ENCODE results near the gene MRPL37.

MRPL37 gene

DNA sequence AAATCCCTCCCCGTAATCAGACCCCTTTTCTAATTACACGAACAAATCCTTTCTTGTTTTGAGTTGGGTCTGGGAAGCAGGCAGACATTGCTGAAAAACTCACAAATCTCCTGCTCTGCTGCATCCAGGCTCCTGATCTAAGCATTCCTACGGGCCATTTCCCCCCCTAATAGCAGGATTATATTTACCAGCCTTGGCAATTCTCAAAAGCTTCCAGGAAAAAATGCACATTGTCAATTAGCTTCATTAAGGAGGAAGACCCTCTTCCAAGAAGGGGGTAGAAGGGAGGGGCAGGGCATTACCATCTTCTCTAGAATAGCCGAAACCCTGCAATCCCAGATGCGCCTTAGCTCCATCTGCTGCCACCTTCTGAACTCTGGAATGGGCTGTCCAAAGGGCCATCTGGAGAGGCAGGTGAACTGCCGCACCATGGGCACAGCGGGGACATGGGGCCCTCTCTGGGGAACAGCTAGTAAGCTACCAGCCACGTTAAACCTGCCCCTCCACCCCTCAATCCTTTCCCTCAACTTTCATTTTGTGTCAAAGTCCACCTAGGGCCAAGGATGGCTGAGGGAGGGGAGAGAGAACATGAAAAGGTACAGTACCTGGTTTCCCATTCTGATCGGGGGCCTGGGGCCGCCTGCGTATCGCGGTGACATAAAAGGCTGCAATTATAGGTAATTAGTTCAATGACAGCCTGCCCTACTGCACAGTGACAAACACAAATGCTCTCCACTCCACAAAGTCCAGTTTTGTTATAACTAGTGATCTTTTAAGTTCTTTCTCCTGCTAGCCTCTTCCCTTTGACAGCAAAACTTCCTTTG, 56.8 kb downstream of the MRPL37 start:
- no peaks in the 10 kb centered on the region for H3K27me3 Mint-ChIP-seq
- ATAC-seq (no peak), DNase-seq (no peak)
- H3K4me1 Mint-ChIP-seq: peaks cover 46% of the 10 kb centered on the region
- H3K9me3 Mint-ChIP-seq: no peaks in the 10 kb centered on the region
- no peak overlapping the region for H3K4me3 Mint-ChIP-seq
- H3K27ac Mint-ChIP-seq: no peak overlapping the region

- Mint-ChIP-seq H3K4me1 (peaks cover 50% of the 10 kb centered on the region), H3K4me3 (no peak overlapping the region), H3K9me3 (no peaks in the 10 kb centered on the region), H3K27ac (no peak overlapping the region), H3K27me3 (no peaks in the 10 kb centered on the region)
- DNase-seq (no peak), ATAC-seq (no peak)
These were observed 57.3 kb downstream of the MRPL37 start for GRCh38 chr1:54257346-54257620.

DNA sequence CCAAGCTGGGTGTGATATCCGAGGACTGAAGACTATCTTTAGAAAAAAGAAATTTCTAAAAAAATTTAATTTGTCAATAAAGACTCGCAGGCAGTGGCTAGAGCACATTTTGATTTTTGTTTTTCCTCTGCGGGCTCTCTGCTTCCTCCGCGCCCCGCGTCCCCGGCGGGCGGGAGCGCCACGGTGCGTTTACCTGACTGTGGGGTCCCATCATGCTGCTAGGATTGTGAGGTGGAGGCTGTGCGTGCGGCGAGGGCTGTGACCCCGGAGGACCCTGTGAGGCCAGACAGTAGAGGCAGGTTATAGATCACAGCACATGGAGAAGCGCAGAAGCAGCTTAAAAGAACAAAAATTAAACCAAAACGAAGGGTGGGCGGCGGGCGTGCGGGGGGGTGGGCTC, 57.9 kb downstream of the MRPL37 start:
- no peak overlapping the region for H3K27ac Mint-ChIP-seq
- ATAC-seq (no peak), DNase-seq (no peak)
- no peaks in the 10 kb centered on the region for H3K27me3 Mint-ChIP-seq
- H3K9me3 Mint-ChIP-seq: no peaks in the 10 kb centered on the region
- H3K4me1 Mint-ChIP-seq: peaks cover 50% of the 10 kb centered on the region
- no peak overlapping the region for H3K4me3 Mint-ChIP-seq

GRCh38 chr1:54259546-54260140, 59.7 kb downstream of the MRPL37 start:
- no peaks in the 10 kb centered on the region for H3K27me3 Mint-ChIP-seq
- H3K4me3 Mint-ChIP-seq: no peak overlapping the region
- peak overlapping the region in 1 of 2 donors; percentile 27 for H3K27ac Mint-ChIP-seq
- no peaks in the 10 kb centered on the region for H3K9me3 Mint-ChIP-seq
- peaks cover 54% of the 10 kb centered on the region for H3K4me1 Mint-ChIP-seq
- DNase-seq: no peak
- ATAC-seq: no peak

- Mint-ChIP-seq H3K27ac (peak overlapping the region in 1 of 2 donors; percentile 85), H3K27me3 (no peaks in the 10 kb centered on the region), H3K9me3 (no peaks in the 10 kb centered on the region), H3K4me1 (peaks cover 66% of the 10 kb centered on the region), H3K4me3 (no peak overlapping the region)
- ATAC-seq (no peak), DNase-seq (no peak)
These were observed 60.8 kb downstream of the MRPL37 start for GRCh38 chr1:54260810-54261209.

- ATAC-seq: no peak
- peaks cover 66% of the 10 kb centered on the region for H3K4me1 Mint-ChIP-seq
- peak overlapping the region in 1 of 2 donors; percentile 5 for H3K27ac Mint-ChIP-seq
- DNase-seq: no peak
- no peaks in the 10 kb centered on the region for H3K9me3 Mint-ChIP-seq
- H3K27me3 Mint-ChIP-seq: no peaks in the 10 kb centered on the region
- H3K4me3 Mint-ChIP-seq: no peak overlapping the region
These were observed 62.3 kb downstream of the MRPL37 start for GRCh38 chr1:54262244-54262643.

GRCh38 chr1:54263601-54264226, 63.7 kb downstream of the MRPL37 start:
- H3K4me3 Mint-ChIP-seq: no peak overlapping the region
- peaks cover 70% of the 10 kb centered on the region for H3K4me1 Mint-ChIP-seq
- ATAC-seq (no peak), DNase-seq (no peak)
- peak overlapping the region; percentile 89 to 94 for H3K27ac Mint-ChIP-seq
- H3K27me3 Mint-ChIP-seq: no peaks in the 10 kb centered on the region
- H3K9me3 Mint-ChIP-seq: no peaks in the 10 kb centered on the region

DNA sequence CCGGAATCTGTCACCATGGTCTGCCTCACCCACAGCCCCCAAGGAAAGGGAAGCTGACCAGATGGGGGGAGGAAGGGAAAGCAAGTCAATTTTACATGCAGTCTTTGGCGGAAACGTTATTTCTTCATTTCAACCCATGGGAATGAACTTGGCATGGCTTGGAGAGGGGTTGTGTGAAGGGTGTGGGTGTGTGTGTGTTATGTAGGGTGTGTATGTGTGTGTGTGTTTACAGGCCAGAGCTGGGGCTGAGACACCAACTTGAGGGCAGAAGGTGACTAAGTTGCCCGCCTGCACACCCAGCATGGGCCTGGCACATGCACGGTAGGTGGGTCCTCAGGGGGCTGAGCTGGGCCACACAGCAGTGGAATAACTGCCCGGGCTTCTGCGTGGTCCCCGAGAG, 65.2 kb downstream of the MRPL37 start:
- ATAC-seq (no peak), DNase-seq (no peak)
- no peaks in the 10 kb centered on the region for H3K9me3 Mint-ChIP-seq
- no peak overlapping the region for H3K27ac Mint-ChIP-seq
- H3K4me1 Mint-ChIP-seq: peaks cover 74% of the 10 kb centered on the region
- H3K27me3 Mint-ChIP-seq: no peaks in the 10 kb centered on the region
- H3K4me3 Mint-ChIP-seq: no peak overlapping the region

DNA sequence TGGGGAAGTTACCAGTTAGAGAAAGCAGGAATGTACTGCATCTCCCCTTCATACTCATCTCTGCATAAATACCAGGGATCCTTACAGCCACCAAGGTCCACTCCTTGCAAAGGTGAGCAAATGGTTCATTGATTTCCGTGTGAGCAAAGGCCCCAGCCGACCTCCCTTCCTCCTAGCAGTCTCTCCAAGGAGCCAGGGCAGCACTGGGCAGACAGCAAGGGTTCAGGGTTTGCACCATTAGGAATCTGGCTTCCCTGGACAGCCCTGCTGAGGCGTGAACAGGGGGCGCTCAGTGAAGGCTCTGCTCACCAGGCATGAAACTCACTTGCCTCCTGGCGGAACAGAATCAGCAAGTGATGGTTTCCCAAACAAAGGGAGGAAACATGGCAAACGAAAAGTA, 65.7 kb downstream of the MRPL37 start:
- no peak for ATAC-seq
- Mint-ChIP-seq H3K27ac (no peak overlapping the region), H3K9me3 (no peaks in the 10 kb centered on the region), H3K4me3 (no peak overlapping the region), H3K27me3 (no peaks in the 10 kb centered on the region), H3K4me1 (peaks cover 77% of the 10 kb centered on the region)
- no peak for DNase-seq

GRCh38 chr1:54266195-54266594, 66.2 kb downstream of the MRPL37 start:
- Mint-ChIP-seq H3K9me3 (no peaks in the 10 kb centered on the region), H3K27me3 (no peaks in the 10 kb centered on the region), H3K4me1 (peaks cover 76% of the 10 kb centered on the region), H3K27ac (peak overlapping the region in 1 of 2 donors; percentile 87), H3K4me3 (no peak overlapping the region)
- DNase-seq (no peak), ATAC-seq (no peak)

DNA sequence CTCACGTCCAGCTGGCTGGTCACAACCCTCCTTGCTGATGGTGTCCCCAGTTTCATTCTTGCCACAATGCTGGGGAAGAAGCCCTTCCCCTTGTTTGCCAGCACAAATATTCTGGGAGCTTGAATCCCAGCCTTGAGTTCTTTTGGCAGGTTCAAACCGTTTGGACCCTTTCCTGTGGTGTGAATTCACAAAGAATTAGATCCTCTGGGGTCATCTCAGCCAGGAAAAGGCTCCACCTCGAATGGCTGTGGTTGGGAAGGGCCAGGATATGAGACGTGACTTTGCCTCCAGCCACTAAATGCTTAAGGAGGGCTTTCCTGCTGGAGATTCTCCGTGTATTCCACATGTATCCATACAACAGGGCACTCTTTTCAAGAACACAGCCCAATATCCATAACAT, 66.9 kb downstream of the MRPL37 start:
- H3K4me1 Mint-ChIP-seq: peaks cover 70% of the 10 kb centered on the region

More for the DNA sequence above, 66.9 kb downstream of the MRPL37 start:
- Mint-ChIP-seq H3K27ac (no peak overlapping the region), H3K27me3 (no peaks in the 10 kb centered on the region), H3K4me3 (no peak overlapping the region), H3K9me3 (no peaks in the 10 kb centered on the region)
- no peak for ATAC-seq
- DNase-seq: no peak

Data from stimulated activated naive CD8-positive, alpha-beta T cell treated with anti-CD3 and anti-CD28 coated beads, Interleukin-15, amount 100 ng/mL, for 72 hours (primary cell).